Measurements from ENCODE around the gene IL27RA. TPM values are rescaled to one million over a fixed set of nuclear protein-coding genes. Genes with fewer than 3 reads are reported as not detected.

IL27RA gene
- total RNA-seq, 1 donor from 2014 or later, result 82.5 TPM

- Mint-ChIP-seq H3K4me1 (ENCODE audit: low read depth) (peaks cover 16% of the 10 kb centered on the region), H3K4me3 (peak overlapping the region; percentile 99), H3K27ac (peak overlapping the region; percentile 100), H3K27me3 (ENCODE audit: insufficient read depth) (no peaks in the 10 kb centered on the region), H3K9me3 (peaks cover 7% of the 10 kb centered on the region), H3K36me3 (ENCODE audit: low read depth) (peaks cover 39% of the 10 kb centered on the region)
- intact Hi-C loops (cut with micrococcal nuclease), result loop anchor here (1.0 to 2.0 kb wide), 4 partner anchors 11 to 45 kb away; partner anchors contain the start of gene PRKACA
- DNase-seq (ENCODE audit: low spot score), result no peak
These were observed 60.4 kb downstream of the IL27RA start for GRCh38 chr19:14091813-14092462.

GRCh38 chr19:14093117-14093823, 61.7 kb downstream of the IL27RA start:
- H3K9me3 Mint-ChIP-seq, result peaks cover 7% of the 10 kb centered on the region
- H3K4me1 Mint-ChIP-seq (ENCODE audit: low read depth), result peaks cover 16% of the 10 kb centered on the region
- peak overlapping the region; percentile 23 for H3K27ac Mint-ChIP-seq
- no peak for DNase-seq (ENCODE audit: low spot score)
- H3K36me3 Mint-ChIP-seq (ENCODE audit: low read depth), result peaks cover 39% of the 10 kb centered on the region
- peak overlapping the region; percentile 57 for H3K4me3 Mint-ChIP-seq
- intact Hi-C loops (cut with micrococcal nuclease), result no loop called here
- H3K27me3 Mint-ChIP-seq (ENCODE audit: insufficient read depth), result no peaks in the 10 kb centered on the region

- Mint-ChIP-seq H3K27ac (no peak overlapping the region), H3K4me1 (ENCODE audit: low read depth) (peaks cover 11% of the 10 kb centered on the region), H3K27me3 (ENCODE audit: insufficient read depth) (no peaks in the 10 kb centered on the region), H3K4me3 (no peak overlapping the region), H3K36me3 (ENCODE audit: low read depth) (peaks cover 29% of the 10 kb centered on the region), H3K9me3 (peaks cover 7% of the 10 kb centered on the region)
- intact Hi-C loops (cut with micrococcal nuclease), result no loop called here
- DNase-seq (ENCODE audit: low spot score), result no peak
These were observed 63.3 kb downstream of the IL27RA start for GRCh38 chr19:14094854-14095253.

GRCh38 chr19:14096272-14096992, 64.9 kb downstream of the IL27RA start:
- Mint-ChIP-seq H3K36me3 (ENCODE audit: low read depth) (peaks cover 32% of the 10 kb centered on the region), H3K9me3 (peaks cover 7% of the 10 kb centered on the region), H3K4me3 (no peak overlapping the region), H3K27me3 (ENCODE audit: insufficient read depth) (no peaks in the 10 kb centered on the region), H3K27ac (no peak overlapping the region), H3K4me1 (ENCODE audit: low read depth) (peaks cover 8% of the 10 kb centered on the region)
- DNase-seq (ENCODE audit: low spot score), result no peak
- intact Hi-C loops (cut with micrococcal nuclease), result no loop called here

- H3K27me3 Mint-ChIP-seq (ENCODE audit: insufficient read depth), result no peaks in the 10 kb centered on the region
- peaks cover 26% of the 10 kb centered on the region for H3K36me3 Mint-ChIP-seq (ENCODE audit: low read depth)
- H3K4me1 Mint-ChIP-seq (ENCODE audit: low read depth), result no peaks in the 10 kb centered on the region
- H3K9me3 Mint-ChIP-seq, result peaks cover 7% of the 10 kb centered on the region
- H3K27ac Mint-ChIP-seq, result no peak overlapping the region
- H3K4me3 Mint-ChIP-seq, result no peak overlapping the region
- intact Hi-C loops (cut with micrococcal nuclease), result no loop called here
- no peak for DNase-seq (ENCODE audit: low spot score)
These were observed 66.1 kb downstream of the IL27RA start for GRCh38 chr19:14097532-14098151.

- H3K36me3 Mint-ChIP-seq (ENCODE audit: low read depth), result peaks cover 19% of the 10 kb centered on the region
- H3K9me3 Mint-ChIP-seq, result no peaks in the 10 kb centered on the region
- no peaks in the 10 kb centered on the region for H3K27me3 Mint-ChIP-seq (ENCODE audit: insufficient read depth)
These were observed 69.5 kb downstream of the IL27RA start for GRCh38 chr19:14101003-14101545.

GRCh38 chr19:14102102-14102696, 70.6 kb downstream of the IL27RA start:
- DNase-seq (ENCODE audit: low spot score), result no peak
- Mint-ChIP-seq H3K36me3 (ENCODE audit: low read depth) (peaks cover 13% of the 10 kb centered on the region), H3K4me1 (ENCODE audit: low read depth) (no peaks in the 10 kb centered on the region), H3K27me3 (ENCODE audit: insufficient read depth) (no peaks in the 10 kb centered on the region), H3K9me3 (no peaks in the 10 kb centered on the region), H3K4me3 (no peak overlapping the region), H3K27ac (no peak overlapping the region)
- intact Hi-C loops (cut with micrococcal nuclease), result no loop called here

More at GRCh38 chr19:14101003-14101545, 69.5 kb downstream of the IL27RA start:
- no peak for DNase-seq (ENCODE audit: low spot score)
- Mint-ChIP-seq H3K4me3 (no peak overlapping the region), H3K4me1 (ENCODE audit: low read depth) (no peaks in the 10 kb centered on the region), H3K27ac (no peak overlapping the region)
- intact Hi-C loops (cut with micrococcal nuclease), result no loop called here

- no peaks in the 10 kb centered on the region for H3K27me3 Mint-ChIP-seq (ENCODE audit: insufficient read depth)
- DNase-seq (ENCODE audit: low spot score), result no peak
- intact Hi-C loops (cut with micrococcal nuclease), result no loop called here
- no peak overlapping the region for H3K27ac Mint-ChIP-seq
- H3K4me3 Mint-ChIP-seq, result no peak overlapping the region
- H3K9me3 Mint-ChIP-seq, result no peaks in the 10 kb centered on the region
- H3K4me1 Mint-ChIP-seq (ENCODE audit: low read depth), result no peaks in the 10 kb centered on the region
- H3K36me3 Mint-ChIP-seq (ENCODE audit: low read depth), result peaks cover 12% of the 10 kb centered on the region
These were observed 71.2 kb downstream of the IL27RA start for GRCh38 chr19:14102756-14103155.

Other genes starting within 250 kb of the IL27RA start
- gene ZSWIM4, start 236.3 kb upstream of the IL27RA start, total RNA-seq, result 7.6 and 7.9 TPM in 2 replicates
- 1.5 and 3.1 TPM in 2 replicates for gene NANOS3, start 154.6 kb upstream of the IL27RA start, total RNA-seq
- gene BRME1, start 125.6 kb upstream of the IL27RA start, total RNA-seq, result 16.6 and 20.5 TPM in 2 replicates
- 43.9 and 45.6 TPM in 2 replicates for gene CC2D1A, start 125.6 kb upstream of the IL27RA start, total RNA-seq
- gene PODNL1, start 93.3 kb upstream of the IL27RA start, total RNA-seq, result not detected in 2 replicates
- 57.8 and 61.5 TPM in 2 replicates for gene DCAF15, start 79.3 kb upstream of the IL27RA start, total RNA-seq
- 16.0 and 17.0 TPM in 2 replicates for gene RFX1, start 25.4 kb upstream of the IL27RA start, total RNA-seq
- not detected in 2 replicates for gene RLN3, start 3.6 kb upstream of the IL27RA start, total RNA-seq
- 0.65 TPM in 1 of 2 replicates, not detected in the other for gene PALM3, start 30.3 kb downstream of the IL27RA start, total RNA-seq
- 2.3 TPM in 2 replicates for gene MISP3, start 41.0 kb downstream of the IL27RA start, total RNA-seq
- 0.67 and 1.1 TPM in 2 replicates for gene C19orf67, start 54.0 kb downstream of the IL27RA start, total RNA-seq
- gene SAMD1, start 59.0 kb downstream of the IL27RA start, total RNA-seq, result 130 TPM in 2 replicates
- 58.6 and 63.7 TPM in 2 replicates for gene PRKACA, start 86.0 kb downstream of the IL27RA start, total RNA-seq
- 76.3 and 77.4 TPM in 2 replicates for gene ASF1B, start 104.8 kb downstream of the IL27RA start, total RNA-seq
- 11.6 and 12.4 TPM in 2 replicates for gene ADGRL1, start 174.4 kb downstream of the IL27RA start, total RNA-seq